ENCODE measurements around the gene REEP3. TPM values are rescaled to one million over a fixed set of nuclear protein-coding genes. Genes with fewer than 3 reads are reported as not detected.

REEP3 gene
- total RNA-seq, 4 donors from 2014 or later, result 60.3 to 115 (median 89.2) TPM

GRCh38 chr10:63505562-63505961 is 15.6 kb upstream of the REEP3 start:
- Histone ChIP-seq H3K36me3 (no peaks in the 10 kb centered on the region), H3K27me3 (no peaks in the 10 kb centered on the region), H3K4me3 (no peak overlapping the region), H3K4me1 (peaks cover 6 to 37% (median 30%) of the 10 kb centered on the region in 4 donors), H3K27ac (replicated peaks in 1 of 4) (no peak overlapping the region), H3K9me3 (no peaks in the 10 kb centered on the region)
- no peak for DNase-seq (ENCODE audit: extremely low spot score)
- intact Hi-C loops (cut with DNase I), result no loop called here
- no peak for TF ChIP-seq POLR2A (IDR thresholded peaks at IDR 0.05; ENCODE audit: low read depth)
- no peak for TF ChIP-seq POLR2AphosphoS5 (IDR thresholded peaks at IDR 0.05)
- TF ChIP-seq, protein P1, sequence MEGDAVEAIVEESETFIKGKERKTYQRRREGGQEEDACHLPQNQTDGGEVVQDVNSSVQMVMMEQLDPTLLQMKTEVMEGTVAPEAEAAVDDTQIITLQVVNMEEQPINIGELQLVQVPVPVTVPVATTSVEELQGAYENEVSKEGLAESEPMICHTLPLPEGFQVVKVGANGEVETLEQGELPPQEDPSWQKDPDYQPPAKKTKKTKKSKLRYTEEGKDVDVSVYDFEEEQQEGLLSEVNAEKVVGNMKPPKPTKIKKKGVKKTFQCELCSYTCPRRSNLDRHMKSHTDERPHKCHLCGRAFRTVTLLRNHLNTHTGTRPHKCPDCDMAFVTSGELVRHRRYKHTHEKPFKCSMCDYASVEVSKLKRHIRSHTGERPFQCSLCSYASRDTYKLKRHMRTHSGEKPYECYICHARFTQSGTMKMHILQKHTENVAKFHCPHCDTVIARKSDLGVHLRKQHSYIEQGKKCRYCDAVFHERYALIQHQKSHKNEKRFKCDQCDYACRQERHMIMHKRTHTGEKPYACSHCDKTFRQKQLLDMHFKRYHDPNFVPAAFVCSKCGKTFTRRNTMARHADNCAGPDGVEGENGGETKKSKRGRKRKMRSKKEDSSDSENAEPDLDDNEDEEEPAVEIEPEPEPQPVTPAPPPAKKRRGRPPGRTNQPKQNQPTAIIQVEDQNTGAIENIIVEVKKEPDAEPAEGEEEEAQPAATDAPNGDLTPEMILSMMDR (IDR thresholded peaks at IDR 0.05), result no peak
- TF ChIP-seq EP300 (IDR thresholded peaks at IDR 0.05), result no peak
- WGBS, result 93% methylated on average over 2 of the region's 2 CpGs

- no peaks in the 10 kb centered on the region for H3K9me3 ChIP-seq
- no peaks in the 10 kb centered on the region for H3K27me3 ChIP-seq
- H3K27ac ChIP-seq (replicated peaks in 1 of 4), result no peak overlapping the region
- H3K36me3 ChIP-seq, result no peaks in the 10 kb centered on the region
- H3K4me1 ChIP-seq, result peaks cover 6 to 37% (median 30%) of the 10 kb centered on the region in 4 donors
- intact Hi-C loops (cut with DNase I), result no loop called here
- no peak for DNase-seq (ENCODE audit: extremely low spot score)
- 76% methylated on average over 1 of the region's 1 CpG for WGBS
- no peak overlapping the region for H3K4me3 ChIP-seq
- TF ChIP-seq EP300 (IDR thresholded peaks at IDR 0.05) (no peak), POLR2A (IDR thresholded peaks at IDR 0.05; ENCODE audit: low read depth) (no peak), POLR2AphosphoS5 (IDR thresholded peaks at IDR 0.05) (no peak)
- TF ChIP-seq, protein P1 (IDR thresholded peaks at IDR 0.05), result no peak
These were observed 14.6 kb upstream of the REEP3 start for GRCh38 chr10:63506554-63506953.

- Histone ChIP-seq H3K27ac (replicated peaks in 1 of 4) (peak overlapping the region; percentile 51 to 64 (median 56)), H3K4me1 (peaks cover 17 to 53% (median 45%) of the 10 kb centered on the region in 4 donors), H3K27me3 (no peaks in the 10 kb centered on the region), H3K9me3 (no peaks in the 10 kb centered on the region), H3K36me3 (no peaks in the 10 kb centered on the region), H3K4me3 (peak overlapping the region in 1 of 4 donors; percentile 4)
- intact Hi-C loops (cut with DNase I), result loop anchor here (5.0 kb wide), 1 partner anchor 48 kb away; the partner anchor contains the start of gene JMJD1C
- TF ChIP-seq POLR2AphosphoS5 (IDR thresholded peaks at IDR 0.05) (no peak), POLR2A (IDR thresholded peaks at IDR 0.05; ENCODE audit: low read depth) (no peak), EP300 (IDR thresholded peaks at IDR 0.05) (no peak)
- TF ChIP-seq, protein P1 (IDR thresholded peaks at IDR 0.05), result no peak
- no peak for DNase-seq (ENCODE audit: extremely low spot score)
- 33% methylated on average over 5 of the region's 5 CpGs for WGBS
These were observed 6.0 kb upstream of the REEP3 start for GRCh38 chr10:63515002-63515763.

DNA sequence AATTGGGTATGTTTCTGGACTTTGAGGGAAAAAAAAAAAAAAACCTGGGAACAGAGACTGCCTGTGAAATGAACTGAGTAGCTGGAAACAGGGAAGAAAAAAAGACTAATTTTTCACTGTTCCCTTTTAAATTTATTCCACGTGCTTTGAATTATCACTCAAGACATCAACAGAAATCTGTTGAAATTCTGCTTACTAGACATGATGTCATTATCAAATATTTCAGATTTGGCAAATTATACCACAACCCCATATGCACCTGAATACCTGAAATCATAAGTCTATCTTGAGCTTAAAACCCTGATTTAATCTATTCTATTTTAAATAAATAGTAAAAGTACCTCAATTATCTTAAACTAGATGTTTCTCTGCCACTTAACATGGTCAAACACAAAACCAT is 5.0 kb upstream of the REEP3 start:
- H3K36me3 ChIP-seq, result no peaks in the 10 kb centered on the region
- H3K27ac ChIP-seq (replicated peaks in 1 of 4), result peak overlapping the region in 2 of 4 donors; percentile 53 to 58
- peaks cover 18 to 61% (median 53%) of the 10 kb centered on the region in 4 donors for H3K4me1 ChIP-seq
- H3K27me3 ChIP-seq, result no peaks in the 10 kb centered on the region
- no peaks in the 10 kb centered on the region for H3K9me3 ChIP-seq
- TF ChIP-seq EP300 (IDR thresholded peaks at IDR 0.05) (no peak), POLR2AphosphoS5 (IDR thresholded peaks at IDR 0.05) (no peak), POLR2A (IDR thresholded peaks at IDR 0.05; ENCODE audit: low read depth) (no peak)
- TF ChIP-seq, protein P1 (IDR thresholded peaks at IDR 0.05), result no peak
- DNase-seq (ENCODE audit: extremely low spot score), result no peak
- intact Hi-C loops (cut with DNase I), result loop anchor here (5.0 kb wide), 1 partner anchor 49 kb away; the partner anchor contains the start of gene JMJD1C
- no peak overlapping the region for H3K4me3 ChIP-seq
- 69% methylated on average over 1 of the region's 1 CpG for WGBS

Measured in esophagus muscularis mucosa (tissue), 4 donors.